Cardiac muscle cell (in vitro differentiated cells and primary cell): Measurements from ENCODE around the gene ATP6V1A. TPM values are rescaled to one million over a fixed set of nuclear protein-coding genes. Genes with fewer than 3 reads are reported as not detected.
A peak's percentile ranks its signal among the peaks of the same experiment; 100 is the strongest.

ENCODE experiments used
- DNase-seq, 2 donors: peaks; one replicate each; pipeline versions ENCODE4 v3.0.0 to v3.0.0-alpha.2; 2010 to 2017; ENCODE audit warnings: low read depth in 1 of 2, low spot score in 1 of 2
- H3K27ac ChIP-seq: fragments of 200-600 bp; sonication (generic); 2 replicates; pipeline ENCODE4 v1.5.1; 2016
- H3K27me3 ChIP-seq: fragments of 200-600 bp; sonication (generic); 2 replicates; pipeline ENCODE4 v1.6.0; 2016; ENCODE audit warnings: control low read depth
- H3K36me3 ChIP-seq: fragments of 200-600 bp; sonication (generic); 2 replicates; pipeline ENCODE4 v1.5.1; 2016; ENCODE audit warnings: control low read depth
- H3K4me1 ChIP-seq: fragments of 200-600 bp; sonication (generic); 2 replicates; pipeline ENCODE4 v1.8.1; 2017; ENCODE audit warnings: low read depth, mild to moderate bottlenecking, mixed run types
- H3K4me3 ChIP-seq: fragments of 200-600 bp; sonication (generic); 2 replicates; pipeline ENCODE4 v1.5.1; 2016; ENCODE audit warnings: mild to moderate bottlenecking
- H3K9me3 ChIP-seq: fragments of 200-600 bp; sonication (generic); 2 replicates; pipeline ENCODE4 v1.5.1; 2017; ENCODE audit warnings: low read depth, mild to moderate bottlenecking, control low read depth
- CTCF ChIP-seq: IDR thresholded peaks from 2 replicates; pipeline ENCODE4 v1.5.1; 2012; ENCODE audit warnings: low read depth, mild to moderate bottlenecking, low read length
- polyA plus RNA-seq: library from polyadenylated mRNA; unstranded; fragments of >200 nt; fragmentation: Nextera tagmentation; extraction: Ambion mirVana; gene quantifications from 2 replicates; pipeline ENCODE4 v1.2.1, GENCODE V29; 2016
- total RNA-seq: library from RNA; depleted of rRNA; stranded (reverse); fragments of >200 nt; gene quantifications from 2 replicates; pipeline ENCODE4 v1.2.3, GENCODE V29; 2016

ATP6V1A gene
- total and polyA plus RNA-seq, 2 experiments from 2014 or later: 27.6 to 41.3 TPM

GRCh38 chr3:113741086-113741485 lies 5.7 kb upstream of the ATP6V1A start:
- TF ChIP-seq CTCF: no peak
- H3K27me3 ChIP-seq: no peaks in the 10 kb centered on the region
- DNase-seq: peak in 1 of 2 donors; percentile 13
- peaks cover 7% of the 10 kb centered on the region for H3K4me1 ChIP-seq
- no peak overlapping the region for H3K4me3 ChIP-seq
- H3K9me3 ChIP-seq: no peaks in the 10 kb centered on the region
- H3K36me3 ChIP-seq: no peaks in the 10 kb centered on the region
- no peak overlapping the region for H3K27ac ChIP-seq

DNA sequence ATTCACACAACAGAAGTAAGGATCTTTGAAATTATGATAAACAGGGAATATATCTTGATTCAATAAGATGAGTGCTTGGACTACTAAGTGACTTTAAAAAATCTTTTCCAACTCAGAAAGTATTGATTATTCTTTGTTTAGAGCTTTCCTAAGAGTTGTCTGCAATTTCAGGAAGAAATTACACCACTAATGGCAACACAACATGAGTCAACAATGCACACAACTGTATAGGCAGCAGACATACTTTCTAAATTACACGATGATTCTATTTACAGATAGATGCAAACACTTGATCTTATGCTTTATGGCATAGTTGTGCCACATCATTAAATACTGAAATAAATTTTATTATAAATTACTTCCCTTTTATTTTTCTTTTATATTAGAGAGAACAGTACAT lies 5.2 kb upstream of the ATP6V1A start:
- no peak overlapping the region for H3K4me3 ChIP-seq
- H3K4me1 ChIP-seq: peaks cover 7% of the 10 kb centered on the region
- DNase-seq: no peak
- no peak overlapping the region for H3K27ac ChIP-seq
- no peaks in the 10 kb centered on the region for H3K9me3 ChIP-seq
- no peak for TF ChIP-seq CTCF
- H3K36me3 ChIP-seq: no peaks in the 10 kb centered on the region
- H3K27me3 ChIP-seq: no peaks in the 10 kb centered on the region

DNA sequence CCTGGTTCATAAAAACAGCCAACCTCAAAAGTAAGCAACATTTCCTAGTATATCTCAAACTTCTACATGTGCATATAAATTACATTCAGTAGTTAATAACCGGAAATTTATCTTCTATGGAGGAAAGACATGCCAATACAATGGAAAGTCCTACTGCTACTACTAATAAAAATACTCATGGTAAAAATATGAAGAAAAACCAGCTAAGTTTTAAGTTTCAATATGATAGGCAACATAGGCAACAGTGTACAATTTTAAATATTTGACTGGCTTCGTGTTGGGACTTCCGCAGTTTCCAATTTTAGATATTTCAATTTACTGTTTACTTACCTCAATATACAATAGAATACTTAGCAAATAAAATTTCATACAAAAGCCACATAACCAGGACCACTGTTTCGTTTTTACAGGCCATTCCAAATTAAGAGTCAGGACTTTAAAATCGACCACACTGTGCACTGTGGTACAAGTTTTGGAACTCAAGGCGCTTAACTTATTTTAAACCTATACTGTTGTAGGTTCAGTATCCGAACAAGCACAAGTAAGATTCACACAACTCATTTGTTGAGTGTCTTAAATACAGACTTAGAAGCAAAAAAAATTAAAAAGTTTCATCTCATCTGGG lies 3.7 kb upstream of the ATP6V1A start:
- TF ChIP-seq CTCF: no peak
- Histone ChIP-seq H3K4me1 (peaks cover 11% of the 10 kb centered on the region), H3K4me3 (no peak overlapping the region), H3K9me3 (no peaks in the 10 kb centered on the region), H3K27me3 (no peaks in the 10 kb centered on the region), H3K36me3 (no peaks in the 10 kb centered on the region), H3K27ac (no peak overlapping the region)
- no peak for DNase-seq

- peaks cover 18% of the 10 kb centered on the region for H3K4me1 ChIP-seq
- peak; percentile 59 for TF ChIP-seq CTCF
- H3K27ac ChIP-seq: peak overlapping the region; percentile 99
- no peaks in the 10 kb centered on the region for H3K9me3 ChIP-seq
- peak; percentile 83 to 89 for DNase-seq
- no peaks in the 10 kb centered on the region for H3K27me3 ChIP-seq
- peak overlapping the region; percentile 90 for H3K4me3 ChIP-seq
- H3K36me3 ChIP-seq: no peaks in the 10 kb centered on the region
Observed at GRCh38 chr3:113744941-113745755, 1.7 kb upstream of the ATP6V1A start.

- Histone ChIP-seq H3K4me1 (peaks cover 18% of the 10 kb centered on the region), H3K4me3 (peak within 1 kb of the TSS; percentile 90), H3K36me3 (no peaks in the 10 kb centered on the region), H3K9me3 (no peaks in the 10 kb centered on the region), H3K27me3 (no peaks in the 10 kb centered on the region), H3K27ac (peak within 1 kb of the TSS; percentile 99)
- peak; percentile 29 for TF ChIP-seq CTCF
- peak; percentile 93 to 98 for DNase-seq
Observed at GRCh38 chr3:113745756-113746547, 883 bp upstream of the ATP6V1A start, which contains the start of gene NAA50. Gene NAA50, minus strand, starts transcription at chr3:113746249. Its CDS starts 300 bp downstream, at chr3:113745949.
